HEK293T (cell line): ENCODE measurements around the gene FLNA.

Experiments used
- CTCF ChIA-PET: fragments of 350-600 bp; formaldehyde crosslinking; extraction: SDS; loops from one replicate; lab custom pipeline; 2021; ENCODE audit warnings: antibody characterized with exemption, inconsistent platforms; lab: Yijun Ruan, JAX
- POLR2A ChIA-PET: fragments of 350-600 bp; formaldehyde crosslinking; extraction: SDS; loops from one replicate; lab custom pipeline; 2020; ENCODE audit warnings: antibody characterized with exemption, inconsistent platforms; lab: Yijun Ruan, JAX
- DNase-seq: peaks from one replicate; pipeline ENCODE4 v3.0.0; 2012; ENCODE audit warnings: mixed read lengths; ENCODE audit errors: extremely low spot score
- ARNT ChIP-seq: fragments of 450-650 bp; IDR thresholded peaks from 2 replicates; pipeline ENCODE4 v1.6.1; 2017; ENCODE audit warnings: mild to moderate bottlenecking
- BHLHE40 ChIP-seq: fragments of 450-650 bp; IDR thresholded peaks from 2 replicates; pipeline ENCODE4 v1.6.1; 2016; ENCODE audit warnings: mild to moderate bottlenecking, moderate library complexity, borderline replicate concordance
- CTBP1 ChIP-seq: fragments of 450-650 bp; IDR thresholded peaks from 2 replicates; pipeline ENCODE4 v1.6.1; 2016; ENCODE audit warnings: borderline replicate concordance
- ELF4 ChIP-seq: fragments of 450-650 bp; IDR thresholded peaks from 2 replicates; pipeline ENCODE4 v1.6.1; 2017; ENCODE audit warnings: antibody characterized with exemption
- FOXA1 ChIP-seq: fragments of 450-650 bp; IDR thresholded peaks from 2 replicates; pipeline ENCODE4 v1.6.1; 2016; ENCODE audit warnings: mild to moderate bottlenecking
- FOXK2 ChIP-seq: fragments of 450-650 bp; IDR thresholded peaks from 2 replicates; pipeline ENCODE4 v1.6.1; 2016; ENCODE audit warnings: mild to moderate bottlenecking
- FOXM1 ChIP-seq: fragments of 450-650 bp; IDR thresholded peaks from 2 replicates; pipeline ENCODE4 v1.6.1; 2017; ENCODE audit warnings: mild to moderate bottlenecking, borderline replicate concordance
- HDGF ChIP-seq: fragments of 450-650 bp; IDR thresholded peaks from 2 replicates; pipeline ENCODE4 v1.6.1; 2017; ENCODE audit warnings: antibody characterized with exemption, borderline replicate concordance
- L3MBTL2 ChIP-seq: fragments of 450-650 bp; conservative IDR thresholded peaks from 2 replicates; pipeline ENCODE4 v1.6.1; 2016; ENCODE audit warnings: mild to moderate bottlenecking
- LEF1 ChIP-seq: fragments of 450-650 bp; IDR thresholded peaks from 2 replicates; pipeline ENCODE4 v1.6.1; 2017; ENCODE audit warnings: mild to moderate bottlenecking, borderline replicate concordance
- NFRKB ChIP-seq: fragments of 450-650 bp; IDR thresholded peaks from 2 replicates; pipeline ENCODE4 v1.6.1; 2016; ENCODE audit warnings: mild to moderate bottlenecking, moderate library complexity
- PKNOX1 ChIP-seq: fragments of 450-650 bp; IDR thresholded peaks from 2 replicates; pipeline ENCODE4 v1.6.1; 2016
- SP1 ChIP-seq: fragments of 450-650 bp; IDR thresholded peaks from 2 replicates; pipeline ENCODE4 v1.6.1; 2017
- SUZ12 ChIP-seq: fragments of 450-650 bp; IDR thresholded peaks from 2 replicates; pipeline ENCODE4 v1.6.1; 2016; ENCODE audit warnings: mild to moderate bottlenecking
- TARDBP ChIP-seq: fragments of 450-650 bp; IDR thresholded peaks from 2 replicates; pipeline ENCODE4 v1.6.1; 2016
- ZNF384 ChIP-seq: fragments of 450-650 bp; IDR thresholded peaks from 2 replicates; pipeline ENCODE4 v1.6.1; 2016

Gene FLNA

GRCh38 chrX:154373340-154374306 lies 811 bp downstream of the FLNA start:
- peak; percentile 60 for DNase-seq
- ChIA-PET CTCF (interaction anchor here (0.5 to 2.0 kb wide), 22 partner anchors 8 to 653 kb away, joined by 3 to 20 read pairs (median 3); partner anchors contain the start of genes ATP6AP1, FUNDC2, SLC10A3 and UBL4A), POLR2A (interaction anchor here (0.8 to 1.9 kb wide), 6 partner anchors 8 to 154 kb away, joined by 3 to 10 read pairs (median 4); partner anchors contain the start of gene RPL10)
- TF ChIP-seq TARDBP (no peak), CTBP1 (peak; percentile 58; the same call in 1 of the 2 replicates), FOXK2 (no peak), ELF4 (no peak)

GRCh38 chrX:154372612-154373022 lies 1.8 kb downstream of the FLNA start:
- CTCF ChIA-PET = interaction anchor here (0.6 to 2.0 kb wide), 15 partner anchors 9 to 173 kb away, joined by 3 to 20 read pairs (median 3); partner anchors contain the start of genes ATP6AP1 and SLC10A3
- POLR2A ChIA-PET = interaction anchor here (1.2 to 1.9 kb wide), 4 partner anchors 9 to 47 kb away, joined by 3 to 10 read pairs (median 7); partner anchors contain the start of gene RPL10
- no peak for TF ChIP-seq ELF4
- TF ChIP-seq ZNF384 = no peak
- no peak for TF ChIP-seq FOXK2
- TF ChIP-seq LEF1 = no peak
- no peak for DNase-seq

- CTCF ChIA-PET = no interaction called here
- DNase-seq = no peak
- POLR2A ChIA-PET = no interaction called here
- no peak for TF ChIP-seq ZNF384
- TF ChIP-seq BHLHE40 = no peak
- TF ChIP-seq SUZ12 = no peak
- TF ChIP-seq SP1 = no peak
- no peak for TF ChIP-seq ELF4
- no peak for TF ChIP-seq FOXA1
- no peak for TF ChIP-seq FOXK2
- no peak for TF ChIP-seq LEF1
- no peak for TF ChIP-seq TARDBP
- no peak for TF ChIP-seq ARNT
- TF ChIP-seq HDGF = no peak
- TF ChIP-seq NFRKB = no peak
- no peak for TF ChIP-seq L3MBTL2
- no peak for TF ChIP-seq PKNOX1
- no peak for TF ChIP-seq CTBP1
- TF ChIP-seq FOXM1 = no peak
Observed at GRCh38 chrX:154371789-154372300, 2.6 kb downstream of the FLNA start.

DNA sequence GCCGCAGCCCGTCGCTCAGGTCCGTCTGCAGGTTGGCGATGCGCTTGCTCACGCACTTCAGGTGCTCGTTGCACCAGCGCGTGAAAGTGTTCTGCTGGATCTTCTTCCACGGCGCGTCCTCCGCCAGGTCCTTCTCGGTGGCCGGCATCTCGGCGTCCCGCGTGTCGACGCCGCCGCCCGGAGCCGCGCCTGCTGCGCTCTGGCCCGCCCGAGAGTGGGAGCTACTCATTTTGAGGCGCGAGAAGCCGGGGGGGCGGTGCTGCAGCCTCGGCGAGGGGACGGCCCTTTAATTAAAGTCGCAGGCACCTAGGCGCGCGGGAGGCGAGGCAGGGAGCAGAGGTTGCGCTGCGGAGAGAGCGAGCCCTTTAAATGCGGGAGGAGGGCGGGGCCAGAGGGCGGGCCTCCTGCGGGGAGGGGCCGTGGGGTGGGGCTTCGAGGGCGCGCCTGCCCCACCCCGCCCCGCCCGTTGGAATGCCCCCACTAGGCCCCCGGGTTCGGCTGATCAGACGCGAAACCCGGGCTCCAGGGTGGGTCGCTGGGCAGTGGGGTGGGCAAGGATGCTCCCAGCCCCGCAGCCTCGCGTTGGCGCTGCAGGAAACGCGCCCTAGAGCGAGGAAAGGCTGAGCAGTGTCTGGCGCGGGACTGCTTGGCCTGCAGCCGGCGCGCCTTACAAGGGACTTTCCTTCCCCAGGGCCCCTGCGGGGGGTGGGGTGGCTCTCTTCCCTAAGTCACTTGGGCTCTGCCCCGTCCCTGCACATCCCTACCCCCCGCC lies 3.2 kb downstream of the FLNA start:
- DNase-seq = peak; percentile 87
- CTCF ChIA-PET = interaction anchor here (1.0 kb wide), 1 partner anchor 13 kb away, joined by 3 read pairs; no protein-coding TSS in a partner anchor
- POLR2A ChIA-PET = interaction anchor here (1.0 to 2.2 kb wide), 6 partner anchors 8 to 350 kb away, joined by 4 to 7 read pairs (median 4); partner anchors contain the start of genes EMD and RPL10
- TF ChIP-seq FOXK2 = no peak
- peak; percentile 61; the same call in 1 of the 2 replicates for TF ChIP-seq FOXM1
- no peak for TF ChIP-seq ARNT
- TF ChIP-seq HDGF = no peak
- no peak for TF ChIP-seq SUZ12
- no peak for TF ChIP-seq TARDBP
- TF ChIP-seq PKNOX1 = no peak
- TF ChIP-seq SP1 = no peak
- peak; percentile 69 for TF ChIP-seq L3MBTL2
- no peak for TF ChIP-seq FOXA1

DNA sequence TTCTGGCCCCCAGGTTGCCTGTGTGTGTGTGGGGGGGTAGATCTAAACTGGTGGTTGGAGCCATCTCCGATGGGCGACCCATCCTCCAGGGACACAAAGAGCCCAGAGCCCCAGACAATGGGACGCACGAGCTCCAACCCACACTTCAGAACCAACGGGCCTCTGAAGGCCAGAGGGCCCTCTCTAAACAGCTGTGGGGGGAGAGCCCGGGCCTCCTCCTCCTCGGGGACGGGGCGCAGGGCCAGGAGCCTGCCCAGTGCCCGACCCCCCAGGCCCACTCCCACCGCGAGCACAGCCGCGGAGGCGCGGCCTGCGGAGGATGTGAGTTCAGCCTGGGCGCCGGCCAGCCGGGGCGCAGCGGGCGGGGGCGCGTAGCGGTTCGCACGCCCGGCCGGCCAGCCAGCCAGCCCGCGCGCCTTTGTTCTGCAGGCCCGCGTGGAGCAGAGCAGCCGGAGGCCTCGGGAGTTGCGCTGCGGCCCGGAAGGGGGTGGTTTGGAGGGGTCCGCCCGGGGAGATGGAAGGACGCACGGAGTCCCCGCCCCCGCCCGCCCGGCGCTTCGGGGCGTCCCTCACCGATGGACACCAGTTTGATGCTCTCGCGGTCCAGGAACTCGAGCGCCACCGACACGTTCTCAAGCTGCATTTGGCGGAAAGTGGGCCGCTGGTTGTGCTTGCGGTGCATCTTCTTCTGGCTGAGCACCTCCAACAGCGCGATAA lies 4.0 kb downstream of the FLNA start:
- TF ChIP-seq HDGF = 0 out of 2 replicates have a peak, but pooled peaks have one; percentile 43
- no peak for TF ChIP-seq FOXM1
- no peak for DNase-seq
- ChIA-PET POLR2A (interaction anchor here (1.0 to 2.2 kb wide), 7 partner anchors 9 to 350 kb away, joined by 3 to 7 read pairs (median 4); partner anchors contain the start of genes EMD and RPL10), CTCF (interaction anchor here (0.5 to 1.0 kb wide), 2 partner anchors 13 to 178 kb away, joined by 3 read pairs; no protein-coding TSS in a partner anchor)
